A549 treated with Mapracorat at 1 μM for 4 hours (cell line): ENCODE results near the gene FRMD4A. TPM values are rescaled to one million over a fixed set of nuclear protein-coding genes. Genes with fewer than 3 reads are reported as not detected.

Source experiments
- total RNA-seq: library from RNA; stranded (reverse); fragments of 200-300 nt; extraction: Qiagen RNA extraction; gene quantifications from 5 replicates; pipeline ENCODE4 v1.2.3, GENCODE V29; 2022

The FRMD4A gene
- 2.5 to 4.2 TPM (median 3.6 TPM) in 5 replicates for total RNA-seq

DNA sequence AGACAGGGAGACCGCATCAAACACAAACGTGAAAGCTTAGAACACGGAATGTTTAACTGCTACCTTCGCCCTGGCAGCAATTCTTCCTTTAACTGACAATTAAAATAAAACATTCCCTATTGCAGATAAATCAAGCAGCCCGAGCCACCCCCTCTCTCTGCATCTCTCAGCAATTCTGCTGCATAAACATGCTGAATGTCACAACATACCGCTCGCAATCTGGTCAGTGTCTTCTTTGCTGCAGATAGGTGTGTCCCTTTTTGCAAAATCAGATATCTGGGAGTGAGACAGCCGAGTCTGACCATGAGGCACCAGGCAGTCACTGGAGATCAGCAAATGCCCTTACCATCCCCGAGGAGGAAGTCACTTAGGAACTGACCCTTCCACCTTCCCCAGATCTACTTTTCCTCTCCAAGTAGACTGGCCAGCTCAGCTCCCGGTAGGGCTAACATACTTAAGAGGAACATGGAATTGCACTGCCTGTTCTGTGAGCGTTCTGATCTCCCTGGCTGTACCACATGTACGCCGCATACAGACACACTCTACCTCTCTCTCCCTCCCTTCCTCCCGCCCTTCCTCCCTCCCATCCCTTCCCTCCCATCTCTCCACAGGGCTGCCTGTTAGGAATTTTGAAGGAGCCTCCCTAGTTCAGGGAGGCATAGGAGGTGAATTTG lies at the start of gene FRMD4A:
FRMD4A (minus strand) TSS at position 537 of the 674 bp plus-strand sequence.

